Activated T-cell treated with anti-CD3 and anti-CD28 coated beads, Interleukin-2, amount 50 U/mL, for 1 hour (primary cell): Measurements from ENCODE around the gene ZNF101.

Experiments
- DNase-seq: peaks from one replicate; pipeline ENCODE4 v3.0.0-alpha.2; 2020

Gene ZNF101

GRCh38 chr19:19711934-19712828, 43.5 kb downstream of the ZNF101 start:
- no peak for DNase-seq

GRCh38 chr19:19719798-19720197, 51.2 kb downstream of the ZNF101 start:
- DNase-seq = no peak

- no peak for DNase-seq
Observed at GRCh38 chr19:19721896-19722295, 53.3 kb downstream of the ZNF101 start.

GRCh38 chr19:19732579-19733501, 64.2 kb downstream of the ZNF101 start, which contains the start of gene ZNF14:
ZNF14 (minus strand) TSS chr19:19733112; CDS start chr19:19732958, 154 bp downstream.
- DNase-seq = peak; percentile 88
